ENCODE results near the gene AGMO. TPM values are rescaled to one million over a fixed set of nuclear protein-coding genes. Genes with fewer than 3 reads are reported as not detected.

AGMO gene
- polyA plus RNA-seq, 1 experiment: not detected

GRCh38 chr7:15345216-15345615, 216.6 kb downstream of the AGMO start:
- no peak for TF ChIP-seq CTCF (IDR thresholded peaks at IDR 0.05; ENCODE audit: insufficient read depth, low read depth, low read length)
- ChIA-PET POLR2A (no interaction called here), CTCF (no interaction called here)
- no peak for DNase-seq (ENCODE audit: low read depth)
- no peak overlapping the region for H3K4me3 ChIP-seq (ENCODE audit: low read depth, low read length)
- H3K36me3 ChIP-seq (ENCODE audit: control insufficient read depth, insufficient read depth, low read length): no peaks in the 10 kb centered on the region
- no peaks in the 10 kb centered on the region for H3K27me3 ChIP-seq (ENCODE audit: control insufficient read depth, insufficient read depth, low read length)

- Histone ChIP-seq H3K36me3 (ENCODE audit: control insufficient read depth, insufficient read depth, low read length) (no peaks in the 10 kb centered on the region), H3K4me3 (ENCODE audit: low read depth, low read length) (no peak overlapping the region), H3K27me3 (ENCODE audit: control insufficient read depth, insufficient read depth, low read length) (no peaks in the 10 kb centered on the region)
- CTCF ChIA-PET: no interaction called here
- no peak for DNase-seq (ENCODE audit: low read depth)
- TF ChIP-seq CTCF (IDR thresholded peaks at IDR 0.05; ENCODE audit: insufficient read depth, low read depth, low read length): no peak
- POLR2A ChIA-PET: no interaction called here
Measured at GRCh38 chr7:15341817-15342216, 220.0 kb downstream of the AGMO start.

- ChIA-PET POLR2A (no interaction called here), CTCF (no interaction called here)
- no peak for DNase-seq (ENCODE audit: low read depth)
Measured at GRCh38 chr7:15336146-15336545, 225.7 kb downstream of the AGMO start.

GRCh38 chr7:15335390-15335789, 226.4 kb downstream of the AGMO start:
- ChIA-PET CTCF (no interaction called here), POLR2A (no interaction called here)
- TF ChIP-seq CTCF (IDR thresholded peaks at IDR 0.05; ENCODE audit: insufficient read depth, low read depth, low read length): no peak
- no peak overlapping the region for H3K4me3 ChIP-seq (ENCODE audit: low read depth, low read length)
- H3K27me3 ChIP-seq (ENCODE audit: control insufficient read depth, insufficient read depth, low read length): no peaks in the 10 kb centered on the region
- no peaks in the 10 kb centered on the region for H3K36me3 ChIP-seq (ENCODE audit: control insufficient read depth, insufficient read depth, low read length)
- DNase-seq (ENCODE audit: low read depth): no peak

More at GRCh38 chr7:15336146-15336545, 225.7 kb downstream of the AGMO start:
- Histone ChIP-seq H3K4me3 (ENCODE audit: low read depth, low read length) (no peak overlapping the region), H3K36me3 (ENCODE audit: control insufficient read depth, insufficient read depth, low read length) (no peaks in the 10 kb centered on the region), H3K27me3 (ENCODE audit: control insufficient read depth, insufficient read depth, low read length) (no peaks in the 10 kb centered on the region)
- TF ChIP-seq CTCF (IDR thresholded peaks at IDR 0.05; ENCODE audit: insufficient read depth, low read depth, low read length): no peak

GRCh38 chr7:15334536-15335263, 227.1 kb downstream of the AGMO start:
- H3K27me3 ChIP-seq (ENCODE audit: control insufficient read depth, insufficient read depth, low read length): no peaks in the 10 kb centered on the region
- ChIA-PET CTCF (no interaction called here), POLR2A (no interaction called here)
- H3K4me3 ChIP-seq (ENCODE audit: low read depth, low read length): no peak overlapping the region
- TF ChIP-seq CTCF (IDR thresholded peaks at IDR 0.05; ENCODE audit: insufficient read depth, low read depth, low read length): no peak
- H3K36me3 ChIP-seq (ENCODE audit: control insufficient read depth, insufficient read depth, low read length): no peaks in the 10 kb centered on the region
- no peak for DNase-seq (ENCODE audit: low read depth)
